Lung microvascular endothelial cell (primary cell): ENCODE measurements around the gene MRPS26. TPM values are rescaled to one million over a fixed set of nuclear protein-coding genes. Genes with fewer than 3 reads are reported as not detected.

ENCODE experiments used
- total RNA-seq: library from RNA; depleted of rRNA; stranded (reverse); fragments of >200 nt; gene quantifications from 2 replicates; pipeline ENCODE4 v1.2.1, GENCODE V29; 2014

Gene MRPS26
- total RNA-seq, 1 donor from 2014 or later: 32.1 TPM

Other genes with a start within 250 kb of the MRPS26 start
- 0.22 and 0.79 TPM in 2 replicates for gene CPXM1, start 245.4 kb upstream of the MRPS26 start, total RNA-seq
- not detected in 2 replicates for gene C20orf141, start 231.1 kb upstream of the MRPS26 start, total RNA-seq
- not detected in 2 replicates for gene TMEM239, start 229.7 kb upstream of the MRPS26 start, total RNA-seq
- 9.4 and 21.2 TPM in 2 replicates for gene PCED1A, start 205.4 kb upstream of the MRPS26 start, total RNA-seq
- 35.1 and 39.1 TPM in 2 replicates for gene VPS16, start 205.3 kb upstream of the MRPS26 start, total RNA-seq
- 19.8 and 22.2 TPM in 2 replicates for gene PTPRA, start 172.6 kb upstream of the MRPS26 start, total RNA-seq
- not detected in 2 replicates for gene GNRH2, start 2.4 kb upstream of the MRPS26 start, total RNA-seq
- gene OXT, start 25.6 kb downstream of the MRPS26 start, total RNA-seq: not detected in 2 replicates
- gene AVP, start 38.7 kb downstream of the MRPS26 start, total RNA-seq: not detected in 2 replicates
- 13.1 and 16.3 TPM in 2 replicates for gene FASTKD5, start 113.8 kb downstream of the MRPS26 start, total RNA-seq
- 2.0 TPM in 2 replicates for gene UBOX5, start 113.8 kb downstream of the MRPS26 start, total RNA-seq
- gene LZTS3, start 127.5 kb downstream of the MRPS26 start, total RNA-seq: 3.1 and 7.7 TPM in 2 replicates
- 22.2 and 44.0 TPM in 2 replicates for gene DDRGK1, start 158.6 kb downstream of the MRPS26 start, total RNA-seq
- 27.7 and 34.5 TPM in 2 replicates for gene ITPA, start 163.4 kb downstream of the MRPS26 start, total RNA-seq
- gene SLC4A11, start 193.1 kb downstream of the MRPS26 start, total RNA-seq: 5.2 and 23.8 TPM in 2 replicates